ENCODE data around the gene RALGAPA1.
"Not testable (repeated sequence)": the region's sequence is repeated elsewhere in the genome, so short reads cannot be mapped to it uniquely, and the experiment has no call there.

The RALGAPA1 gene

DNA sequence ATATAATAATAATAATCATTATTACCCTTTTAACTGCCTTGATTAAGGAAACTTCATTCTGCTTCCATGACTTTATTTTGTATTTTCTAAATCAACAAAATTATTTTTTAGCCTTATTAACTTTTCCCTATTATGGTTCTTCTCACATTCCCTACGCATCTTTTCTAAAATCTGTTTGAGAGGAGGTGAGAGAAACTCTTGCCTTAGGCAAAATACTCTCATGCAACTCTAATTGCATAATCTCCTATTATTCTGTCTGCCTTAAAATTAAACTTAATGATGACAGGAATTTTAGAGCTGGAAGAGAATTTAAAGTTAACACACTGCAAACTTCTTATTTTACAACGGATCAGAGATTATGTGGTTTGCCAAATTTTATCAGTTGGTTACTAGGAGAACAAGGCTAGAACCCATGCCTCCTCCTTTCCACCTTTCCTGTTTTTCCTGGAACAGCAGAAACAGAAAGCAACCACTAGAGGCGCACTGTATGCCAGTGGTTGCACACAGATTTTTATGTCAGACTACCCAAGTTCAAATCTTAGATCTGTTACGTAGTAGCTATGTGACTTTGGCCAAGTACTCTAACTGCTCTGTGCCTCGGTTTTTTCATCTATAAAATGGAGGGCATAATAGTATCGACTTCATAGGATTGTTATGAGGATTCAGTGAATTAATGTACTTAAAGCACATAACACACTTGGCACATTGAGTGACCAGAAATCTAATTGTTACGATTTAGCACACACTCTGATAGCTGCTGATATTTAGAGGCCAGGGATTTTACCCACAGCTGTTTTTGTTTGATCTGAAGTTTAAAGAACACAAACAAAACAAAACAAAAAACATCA lies 12.7 kb upstream of the RALGAPA1 start:
- DNase-seq: peak; percentile 36

DNA sequence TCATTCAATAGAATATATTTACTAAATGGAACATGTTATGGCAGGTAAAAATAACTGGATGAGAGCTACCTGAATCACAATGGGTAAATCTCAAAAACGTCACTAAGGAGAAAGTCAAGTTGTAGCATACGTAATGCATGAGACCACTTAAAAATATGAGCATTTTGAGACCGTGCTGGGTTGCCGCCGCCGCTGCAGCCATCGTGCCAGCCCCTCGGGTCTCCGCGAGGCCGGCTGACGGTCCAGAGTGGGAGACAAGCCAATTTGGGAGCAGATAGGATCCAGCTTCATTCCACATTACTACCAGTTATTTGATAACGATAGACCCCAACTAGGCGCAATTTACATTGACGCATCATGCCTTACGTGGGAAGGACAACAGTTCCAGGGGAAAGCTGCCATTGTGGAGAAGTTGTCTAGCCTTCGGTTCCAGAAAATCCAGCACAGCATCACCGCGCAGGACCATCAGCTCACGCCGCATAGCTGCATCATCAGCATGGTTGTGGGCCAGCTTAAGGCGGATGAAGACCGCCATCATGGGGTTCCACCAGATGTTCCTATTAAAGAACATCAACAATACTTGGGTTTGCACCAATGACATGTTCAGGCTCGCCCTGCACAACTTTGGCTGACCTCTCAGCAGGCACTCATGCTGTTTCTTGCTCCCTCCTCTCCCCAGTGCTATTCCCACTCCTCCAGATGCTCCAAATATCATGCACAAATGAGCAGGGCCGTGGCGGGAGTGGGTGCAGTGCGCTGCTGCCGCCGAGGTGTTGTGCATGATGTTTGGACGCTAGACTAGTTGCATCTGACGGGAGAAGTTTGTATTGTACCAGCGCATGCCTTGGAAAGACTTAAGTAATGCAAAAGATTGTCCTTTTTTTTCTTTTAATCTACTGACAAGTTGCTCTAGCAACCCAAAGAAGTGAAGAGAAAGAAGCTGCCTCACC lies 10.8 kb upstream of the RALGAPA1 start:
- no peak for DNase-seq

DNA sequence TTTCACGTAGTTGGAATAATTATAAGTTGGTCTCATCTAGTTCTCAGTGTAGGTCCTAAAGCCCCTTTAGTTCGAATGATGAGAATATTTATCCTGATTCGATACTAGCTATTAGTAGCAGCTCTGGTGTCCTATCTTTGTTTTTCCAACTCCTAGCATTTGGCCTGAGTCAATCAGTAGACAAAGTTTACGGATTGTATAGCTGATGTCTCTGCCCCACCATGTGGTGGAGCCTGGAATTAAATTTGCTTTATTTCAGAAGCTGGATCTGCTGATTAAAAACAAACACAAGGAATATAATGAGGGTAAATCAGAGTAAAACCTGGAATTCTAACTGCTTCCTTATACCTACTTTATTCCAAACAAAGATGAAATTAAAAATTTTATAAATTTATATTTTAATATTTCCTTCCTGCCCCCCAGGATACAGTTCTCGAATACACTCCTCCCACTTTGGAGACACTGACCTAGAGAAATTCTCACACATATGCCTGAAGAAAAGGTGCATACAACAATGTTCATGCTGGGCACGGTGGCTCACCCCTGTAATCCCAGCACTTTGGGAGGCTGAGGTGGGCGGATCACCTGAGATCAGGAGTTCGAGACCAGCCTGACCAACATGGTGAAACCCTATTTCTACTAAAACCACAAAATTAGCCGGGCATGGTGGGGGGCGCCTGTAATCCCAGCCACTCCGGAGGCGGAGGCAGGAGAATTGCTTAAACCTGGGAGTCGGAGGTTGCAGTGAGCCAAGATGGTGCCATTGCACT lies 9.4 kb upstream of the RALGAPA1 start:
- DNase-seq: no peak

- DNase-seq: peak; percentile 54
Measured at GRCh38 chr14:35814371-35815005, 5.4 kb upstream of the RALGAPA1 start.

GRCh38 chr14:35810963-35811362 lies 1.9 kb upstream of the RALGAPA1 start:
- no peak for DNase-seq

- no peak for DNase-seq
Measured at GRCh38 chr14:35809597-35809996, 502 bp upstream of the RALGAPA1 start.

DNA sequence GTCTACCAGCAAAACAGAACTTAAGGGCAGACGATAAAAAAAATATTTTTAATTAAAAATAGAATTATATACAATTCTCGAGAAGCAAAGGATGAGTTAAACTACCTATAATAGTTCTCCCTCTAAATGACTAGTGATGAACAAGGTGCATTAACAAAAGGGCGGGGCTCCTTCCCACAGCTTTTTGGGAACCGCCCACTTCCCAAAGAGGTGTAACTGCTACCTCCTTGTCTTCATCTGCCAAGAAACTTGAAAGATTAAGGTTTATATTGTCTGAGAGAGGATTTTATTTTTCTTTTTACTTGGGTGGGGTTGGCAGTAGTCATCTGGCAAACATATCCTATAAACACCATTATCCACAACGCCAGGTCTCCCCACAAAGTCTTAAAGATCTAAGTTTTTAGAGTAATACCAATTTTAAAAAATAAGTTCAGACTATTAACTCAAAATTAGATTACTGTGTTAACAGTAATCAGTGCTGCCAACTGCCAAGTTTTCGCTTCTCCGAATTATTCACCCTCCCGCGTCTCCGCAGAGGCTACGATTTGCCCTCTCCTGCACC lies 938 bp downstream of the RALGAPA1 start:
- no peak for DNase-seq

GRCh38 chr14:35807131-35807961 lies 1.7 kb downstream of the RALGAPA1 start:
- no peak for DNase-seq

GRCh38 chr14:35806006-35806907 lies 2.8 kb downstream of the RALGAPA1 start:
- no peak for DNase-seq

DNA sequence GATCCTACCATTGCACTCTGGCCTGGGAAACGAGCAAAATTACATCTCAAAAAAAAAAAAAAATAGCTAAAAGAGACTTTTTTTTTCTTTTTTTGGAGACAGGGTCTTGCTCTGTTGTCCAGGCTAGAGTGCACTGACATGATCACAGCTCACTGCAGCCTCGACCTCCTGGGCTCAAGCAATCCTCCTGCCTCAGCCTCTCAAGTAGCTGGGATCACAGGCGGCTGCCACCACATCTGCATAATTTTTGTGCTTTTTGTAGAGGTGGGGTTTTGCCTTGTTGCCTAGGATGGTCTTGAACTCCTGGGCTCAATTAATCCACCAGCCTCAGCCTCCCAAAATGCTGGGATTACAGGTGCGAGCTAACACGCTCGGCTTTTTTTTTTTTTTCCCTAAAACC lies 11.3 kb downstream of the RALGAPA1 start:
- DNase-seq: no peak

- no peak for DNase-seq
Measured at GRCh38 chr14:35789651-35790050, 19.4 kb downstream of the RALGAPA1 start.

- no peak for DNase-seq
Measured at GRCh38 chr14:35786856-35787255, 22.2 kb downstream of the RALGAPA1 start.

- no peak for DNase-seq
Measured at GRCh38 chr14:35783699-35784098, 25.4 kb downstream of the RALGAPA1 start.

GRCh38 chr14:35779368-35779767 lies 29.7 kb downstream of the RALGAPA1 start:
- no peak for DNase-seq

- not testable (repeated sequence) for DNase-seq
Measured at GRCh38 chr14:35777550-35777949, 31.5 kb downstream of the RALGAPA1 start.

DNA sequence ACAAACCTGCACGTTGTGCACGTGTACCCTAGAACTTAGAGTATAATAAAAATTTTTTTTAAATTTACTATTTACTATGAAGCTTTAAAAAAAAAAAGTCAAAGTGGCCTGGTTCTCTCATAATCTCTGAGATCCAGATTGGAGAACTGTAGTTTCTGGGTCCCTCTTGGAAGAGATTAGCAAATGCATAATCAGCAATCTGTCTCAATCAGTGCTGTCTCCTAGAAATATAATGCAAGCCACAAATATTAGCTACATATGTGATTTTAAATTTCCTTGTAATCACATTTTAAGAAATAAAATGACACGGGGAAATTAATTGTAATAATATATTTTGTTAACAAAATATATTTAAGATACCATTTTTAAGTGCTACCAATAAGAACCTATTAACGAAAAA lies 32.3 kb downstream of the RALGAPA1 start:
- no peak for DNase-seq

DNA sequence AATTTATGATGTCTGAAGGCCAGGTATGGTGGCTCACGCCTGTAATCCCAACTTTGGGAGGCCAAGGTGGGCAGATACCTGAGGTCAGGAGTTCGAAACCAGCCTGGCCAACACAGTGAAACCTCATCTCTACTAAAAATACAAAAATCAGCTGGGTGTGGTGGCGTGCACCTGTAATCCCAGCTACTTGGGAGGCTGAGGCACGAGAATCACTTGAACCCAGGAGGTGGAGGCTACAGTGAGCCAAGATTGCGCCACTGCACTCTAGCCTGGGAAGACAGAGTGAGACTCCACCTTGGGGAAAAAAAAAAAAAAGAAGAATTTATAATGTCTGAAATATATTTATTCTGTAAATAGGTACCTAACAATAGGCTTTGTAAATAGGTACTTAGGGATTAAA lies 33.0 kb downstream of the RALGAPA1 start:
- DNase-seq: not testable (repeated sequence)

GRCh38 chr14:35766700-35767082 lies 42.4 kb downstream of the RALGAPA1 start:
- DNase-seq: no peak

DNA sequence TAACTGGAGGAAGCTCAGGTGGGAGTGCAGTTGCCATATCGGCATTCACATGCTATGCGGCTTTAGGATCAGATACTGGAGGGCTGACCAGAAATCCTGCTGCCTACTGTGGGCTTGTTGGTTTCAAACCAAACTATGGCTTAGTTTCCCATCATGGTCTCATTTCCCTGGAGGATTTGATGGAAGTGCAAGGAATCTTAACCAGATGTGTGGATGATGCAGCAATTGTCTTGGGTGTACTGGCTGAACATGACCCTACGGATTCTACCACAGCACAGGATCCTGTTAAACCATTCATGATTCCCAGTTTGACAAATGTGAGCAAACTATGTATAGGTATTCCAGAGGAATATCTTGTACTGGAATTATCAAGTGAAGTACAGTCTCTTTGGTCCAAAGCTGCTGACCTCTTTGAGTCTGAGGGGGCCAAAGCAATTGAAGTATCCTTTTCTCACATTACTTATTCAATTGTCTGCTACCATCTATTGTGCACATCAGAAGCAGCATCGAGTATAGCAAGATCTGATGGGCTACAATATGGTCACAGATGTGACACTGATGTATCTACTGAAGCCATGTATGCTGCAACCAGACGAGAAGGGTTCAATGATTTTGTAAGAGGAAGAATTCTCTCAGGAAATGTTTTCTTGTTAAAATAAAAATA lies 42.9 kb downstream of the RALGAPA1 start:
- DNase-seq: no peak

DNA sequence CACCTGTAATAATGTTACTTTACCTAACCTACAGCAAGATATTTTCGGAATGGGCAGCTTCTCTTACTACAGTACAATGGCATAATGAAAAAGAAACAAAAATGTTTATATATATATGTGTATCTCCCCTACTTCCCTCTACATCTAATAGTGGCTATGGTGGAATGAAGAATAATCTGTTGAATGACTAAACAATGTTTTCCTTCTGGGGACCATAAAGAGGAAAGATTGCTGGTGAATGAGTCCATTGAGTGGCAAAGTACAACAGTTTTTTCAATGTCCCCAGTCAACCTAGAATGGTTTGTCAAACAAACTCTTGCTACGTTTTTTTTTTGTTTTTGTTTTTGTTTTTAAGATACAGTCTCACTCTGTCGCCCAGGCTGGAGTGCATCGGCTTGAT lies 47.2 kb downstream of the RALGAPA1 start:
- no peak for DNase-seq

Data from MV-4-11 (cell line).